GM19468 (cell line): ENCODE data around the gene ENTHD1.
"Not testable (repeated sequence)": the region's sequence is repeated elsewhere in the genome, so short reads cannot be mapped to it uniquely, and the experiment has no call there.

Experiments
- ATAC-seq: cut with Tn5 transposase; IDR thresholded peaks from one replicate; pipeline ENCODE4 v1.9.1; 2021; ENCODE audit warnings: mild to moderate bottlenecking, moderate library complexity, moderate number of reproducible peaks; ENCODE audit not compliant: unreplicated experiment; ENCODE audit errors: extremely low read depth

The ENTHD1 gene

GRCh38 chr22:39856588-39856987 lies 37.0 kb downstream of the ENTHD1 start:
- no peak for ATAC-seq

- ATAC-seq, result no peak
Measured at GRCh38 chr22:39852799-39853198, 40.8 kb downstream of the ENTHD1 start.

GRCh38 chr22:39851606-39852315 lies 41.8 kb downstream of the ENTHD1 start:
- no peak for ATAC-seq

GRCh38 chr22:39847477-39847876 lies 46.1 kb downstream of the ENTHD1 start:
- no peak for ATAC-seq

- ATAC-seq, result not testable (repeated sequence)
Measured at GRCh38 chr22:39846539-39846938, 47.0 kb downstream of the ENTHD1 start.

GRCh38 chr22:39845529-39845928 lies 48.0 kb downstream of the ENTHD1 start:
- no peak for ATAC-seq

GRCh38 chr22:39839917-39840510 lies 53.5 kb downstream of the ENTHD1 start:
- no peak for ATAC-seq

- ATAC-seq, result no peak
Measured at GRCh38 chr22:39839204-39839603, 54.4 kb downstream of the ENTHD1 start.

GRCh38 chr22:39833610-39834009 lies 60.0 kb downstream of the ENTHD1 start:
- no peak for ATAC-seq

- ATAC-seq, result no peak
Measured at GRCh38 chr22:39833093-39833492, 60.5 kb downstream of the ENTHD1 start.

GRCh38 chr22:39832627-39833074 lies 60.9 kb downstream of the ENTHD1 start:
- no peak for ATAC-seq

- ATAC-seq, result no peak
Measured at GRCh38 chr22:39825661-39826102, 67.9 kb downstream of the ENTHD1 start.

- no peak for ATAC-seq
Measured at GRCh38 chr22:39821008-39821407, 72.6 kb downstream of the ENTHD1 start.

- no peak for ATAC-seq
Measured at GRCh38 chr22:39820256-39820655, 73.3 kb downstream of the ENTHD1 start.

- no peak for ATAC-seq
Measured at GRCh38 chr22:39819429-39819828, 74.1 kb downstream of the ENTHD1 start.

- ATAC-seq, result no peak
Measured at GRCh38 chr22:39818094-39818493, 75.5 kb downstream of the ENTHD1 start.

- ATAC-seq, result no peak
Measured at GRCh38 chr22:39815932-39816331, 77.6 kb downstream of the ENTHD1 start.

- ATAC-seq, result no peak
Measured at GRCh38 chr22:39814899-39815298, 78.7 kb downstream of the ENTHD1 start.

GRCh38 chr22:39809772-39810557 lies 83.6 kb downstream of the ENTHD1 start:
- ATAC-seq, result no peak

- no peak for ATAC-seq
Measured at GRCh38 chr22:39808081-39808480, 85.5 kb downstream of the ENTHD1 start.

GRCh38 chr22:39806109-39806508 lies 87.5 kb downstream of the ENTHD1 start:
- ATAC-seq, result no peak
